Bronchial epithelial cell (primary cell): ENCODE data around the gene TFAP2C. TPM values are rescaled to one million over a fixed set of nuclear protein-coding genes. Genes with fewer than 3 reads are reported as not detected.

Experiments used
- DNase-seq: peaks from one replicate; pipeline ENCODE4 v3.0.0-alpha.2; 2010; ENCODE audit warnings: low read depth
- FAIRE-seq: peaks from 2 replicates; lab custom pipeline; 2011; peaks lifted over from hg19 to GRCh38; lab: Jason Lieb, UNC
- H3K27me3 ChIP-seq: 2 replicates; pipeline ENCODE4 v1.5.1; 2011; ENCODE audit warnings: low read length; ENCODE audit not compliant: control insufficient read depth, insufficient read depth
- H3K36me3 ChIP-seq: 2 replicates; pipeline ENCODE4 v1.5.1; 2011; ENCODE audit warnings: low read length; ENCODE audit not compliant: control insufficient read depth, insufficient read depth
- H3K4me3 ChIP-seq: 2 replicates; pipeline ENCODE4 v1.5.1; 2011; ENCODE audit warnings: mild to moderate bottlenecking, low read depth, low read length, control low read depth
- CTCF ChIP-seq: IDR thresholded peaks from 2 replicates; pipeline ENCODE4 v1.5.1; 2011; ENCODE audit warnings: mild to moderate bottlenecking, moderate library complexity, low read length, control low read depth, inconsistent platforms; ENCODE audit not compliant: insufficient read depth, severe bottlenecking
- total RNA-seq: library from RNA; depleted of rRNA; stranded (reverse); fragments of >200 nt; gene quantifications from 2 replicates; pipeline ENCODE4 v1.2.1, GENCODE V29; 2014

TFAP2C gene
- total RNA-seq, 1 donor from 2014 or later, result 2.9 TPM

GRCh38 chr20:56607061-56607704, 21.9 kb upstream of the TFAP2C start:
- FAIRE-seq (no peak), DNase-seq (no peak)
- Histone ChIP-seq H3K27me3 (no peaks in the 10 kb centered on the region), H3K4me3 (no peak overlapping the region), H3K36me3 (no peaks in the 10 kb centered on the region)
- TF ChIP-seq CTCF, result no peak

- no peaks in the 10 kb centered on the region for H3K36me3 ChIP-seq
- no peaks in the 10 kb centered on the region for H3K27me3 ChIP-seq
- FAIRE-seq, result no peak
- DNase-seq, result no peak
- TF ChIP-seq CTCF, result no peak
- no peak overlapping the region for H3K4me3 ChIP-seq
Measured at GRCh38 chr20:56608376-56608775, 20.7 kb upstream of the TFAP2C start.

GRCh38 chr20:56609321-56609720, 19.8 kb upstream of the TFAP2C start:
- FAIRE-seq, result no peak
- Histone ChIP-seq H3K27me3 (no peaks in the 10 kb centered on the region), H3K4me3 (no peak overlapping the region), H3K36me3 (no peaks in the 10 kb centered on the region)
- no peak for TF ChIP-seq CTCF
- no peak for DNase-seq

- DNase-seq, result no peak
Measured at GRCh38 chr20:56610098-56610497, 19.0 kb upstream of the TFAP2C start.

GRCh38 chr20:56614196-56614595, 14.9 kb upstream of the TFAP2C start:
- no peak for TF ChIP-seq CTCF

More at GRCh38 chr20:56610098-56610497, 19.0 kb upstream of the TFAP2C start:
- H3K27me3 ChIP-seq, result no peaks in the 10 kb centered on the region
- no peak overlapping the region for H3K4me3 ChIP-seq
- FAIRE-seq, result no peak
- no peak for TF ChIP-seq CTCF
- no peaks in the 10 kb centered on the region for H3K36me3 ChIP-seq

GRCh38 chr20:56616716-56617115, 12.4 kb upstream of the TFAP2C start:
- no peak for TF ChIP-seq CTCF
- no peak for DNase-seq
- no peak for FAIRE-seq
- H3K27me3 ChIP-seq, result no peaks in the 10 kb centered on the region
- no peak overlapping the region for H3K4me3 ChIP-seq
- H3K36me3 ChIP-seq, result no peaks in the 10 kb centered on the region

More at GRCh38 chr20:56614196-56614595, 14.9 kb upstream of the TFAP2C start:
- no peaks in the 10 kb centered on the region for H3K27me3 ChIP-seq
- DNase-seq (no peak), FAIRE-seq (no peak)
- H3K36me3 ChIP-seq, result no peaks in the 10 kb centered on the region
- H3K4me3 ChIP-seq, result no peak overlapping the region
